Upper lobe of right lung (tissue), 1 donor: ENCODE data around the gene COLEC12. TPM values are rescaled to one million over a fixed set of nuclear protein-coding genes. Genes with fewer than 3 reads are reported as not detected.

ENCODE experiments used
- ATAC-seq: fragments of 200-7000 bp; cut with Tn5 transposase; one replicate; pipeline ENCODE4 v1.9.1; 2020; ENCODE audit warnings: mild to moderate bottlenecking, moderate library complexity
- DNase-seq: peaks from one replicate; pipeline ENCODE4 v3.0.0-alpha.2; 2020
- H3K27ac ChIP-seq: fragments of 200-600 bp; one replicate; pipeline ENCODE4 v1.8.0; 2022
- H3K27me3 ChIP-seq: fragments of 200-600 bp; one replicate; pipeline ENCODE4 v1.8.0; 2022; ENCODE audit warnings: mild to moderate bottlenecking
- H3K36me3 ChIP-seq: fragments of 200-600 bp; one replicate; pipeline ENCODE4 v1.8.0; 2022
- H3K4me1 ChIP-seq: fragments of 200-600 bp; one replicate; pipeline ENCODE4 v1.8.0; 2022
- H3K4me3 ChIP-seq: fragments of 200-600 bp; one replicate; pipeline ENCODE4 v1.8.0; 2022; ENCODE audit warnings: mild to moderate bottlenecking
- H3K9me3 ChIP-seq: fragments of 200-600 bp; one replicate; pipeline ENCODE4 v1.8.0; 2022
- intact Hi-C: fragments of 100-400 bp; cut with DNase I; formaldehyde crosslinking; loops from one replicate; pipeline ENCODE4 v1.11.0; 2022
- total RNA-seq: library from RNA; stranded (reverse); fragmentation: NEBNext Ultra II Directional; extraction: Animal tissue kit (Norgen Biotek cat#: 25700); gene quantifications from one replicate; pipeline ENCODE4 v1.2.1, GENCODE V29; 2021
- TF ChIP-seq, protein P1 (sequence below): fragments of 200-600 bp; IDR thresholded peaks from one replicate; pipeline ENCODE4 v1.8.0; 2022; ENCODE audit warnings: antibody characterized with exemption
- donor health status: DM: no; HTN: yes; CAD: no; lungs with severe emphysema.

Gene COLEC12
- total RNA-seq, 1 donor from 2014 or later = 55.2 TPM

DNA sequence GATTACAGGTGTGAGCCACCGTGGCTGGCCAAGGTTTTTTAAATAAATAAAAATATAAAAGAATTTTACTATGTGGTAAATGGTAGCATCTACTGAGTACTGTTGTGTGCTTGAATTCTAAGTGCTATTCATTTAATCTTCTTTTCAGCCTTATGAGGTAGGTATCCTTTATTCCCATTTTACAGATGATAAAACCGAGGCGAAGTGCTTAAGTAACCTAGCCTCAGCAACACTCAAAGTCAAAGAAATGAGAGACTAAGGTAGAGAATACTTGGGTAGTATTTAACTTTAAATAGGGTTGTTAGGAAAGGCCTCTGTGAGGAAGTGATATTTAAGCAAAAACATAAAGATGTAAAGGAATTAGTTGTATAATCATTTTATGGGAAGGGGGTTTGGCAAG lies 227.0 kb downstream of the COLEC12 start:
- DNase-seq (no peak), ATAC-seq (no peak)
- intact Hi-C loops = no loop called here
- no peaks in the 10 kb centered on the region for H3K36me3 ChIP-seq
- H3K4me1 ChIP-seq = peaks cover 8% of the 10 kb centered on the region
- H3K4me3 ChIP-seq = no peak overlapping the region
- no peaks in the 10 kb centered on the region for H3K27me3 ChIP-seq
- no peak overlapping the region for H3K27ac ChIP-seq
- TF ChIP-seq, protein P1, sequence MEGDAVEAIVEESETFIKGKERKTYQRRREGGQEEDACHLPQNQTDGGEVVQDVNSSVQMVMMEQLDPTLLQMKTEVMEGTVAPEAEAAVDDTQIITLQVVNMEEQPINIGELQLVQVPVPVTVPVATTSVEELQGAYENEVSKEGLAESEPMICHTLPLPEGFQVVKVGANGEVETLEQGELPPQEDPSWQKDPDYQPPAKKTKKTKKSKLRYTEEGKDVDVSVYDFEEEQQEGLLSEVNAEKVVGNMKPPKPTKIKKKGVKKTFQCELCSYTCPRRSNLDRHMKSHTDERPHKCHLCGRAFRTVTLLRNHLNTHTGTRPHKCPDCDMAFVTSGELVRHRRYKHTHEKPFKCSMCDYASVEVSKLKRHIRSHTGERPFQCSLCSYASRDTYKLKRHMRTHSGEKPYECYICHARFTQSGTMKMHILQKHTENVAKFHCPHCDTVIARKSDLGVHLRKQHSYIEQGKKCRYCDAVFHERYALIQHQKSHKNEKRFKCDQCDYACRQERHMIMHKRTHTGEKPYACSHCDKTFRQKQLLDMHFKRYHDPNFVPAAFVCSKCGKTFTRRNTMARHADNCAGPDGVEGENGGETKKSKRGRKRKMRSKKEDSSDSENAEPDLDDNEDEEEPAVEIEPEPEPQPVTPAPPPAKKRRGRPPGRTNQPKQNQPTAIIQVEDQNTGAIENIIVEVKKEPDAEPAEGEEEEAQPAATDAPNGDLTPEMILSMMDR = no peak
- peaks cover 5% of the 10 kb centered on the region for H3K9me3 ChIP-seq

DNA sequence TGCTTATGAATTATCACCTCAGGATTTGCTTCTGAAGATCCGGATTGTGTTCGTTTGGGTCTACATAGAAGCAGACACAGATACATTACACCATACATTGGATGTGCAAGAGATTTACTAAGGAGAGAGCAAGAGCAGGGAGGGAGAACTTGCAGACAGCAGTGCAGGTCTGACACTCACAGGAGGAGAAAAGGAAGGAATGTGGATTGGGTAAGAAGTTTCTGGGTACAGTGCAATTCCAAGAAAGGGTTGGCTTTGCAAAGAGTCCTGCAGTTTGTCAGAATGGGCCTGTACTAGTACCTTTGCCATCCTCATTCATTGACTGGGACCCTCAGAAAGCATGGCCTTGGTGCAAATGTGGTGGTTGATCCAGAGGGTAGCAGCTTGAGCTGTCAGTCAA lies 227.9 kb downstream of the COLEC12 start:
- peaks cover 8% of the 10 kb centered on the region for H3K4me1 ChIP-seq
- no peak overlapping the region for H3K27ac ChIP-seq
- intact Hi-C loops = no loop called here
- no peak for DNase-seq
- no peaks in the 10 kb centered on the region for H3K9me3 ChIP-seq
- no peaks in the 10 kb centered on the region for H3K27me3 ChIP-seq
- ATAC-seq = no peak
- TF ChIP-seq, protein P1 = no peak
- H3K36me3 ChIP-seq = no peaks in the 10 kb centered on the region
- no peak overlapping the region for H3K4me3 ChIP-seq

DNA sequence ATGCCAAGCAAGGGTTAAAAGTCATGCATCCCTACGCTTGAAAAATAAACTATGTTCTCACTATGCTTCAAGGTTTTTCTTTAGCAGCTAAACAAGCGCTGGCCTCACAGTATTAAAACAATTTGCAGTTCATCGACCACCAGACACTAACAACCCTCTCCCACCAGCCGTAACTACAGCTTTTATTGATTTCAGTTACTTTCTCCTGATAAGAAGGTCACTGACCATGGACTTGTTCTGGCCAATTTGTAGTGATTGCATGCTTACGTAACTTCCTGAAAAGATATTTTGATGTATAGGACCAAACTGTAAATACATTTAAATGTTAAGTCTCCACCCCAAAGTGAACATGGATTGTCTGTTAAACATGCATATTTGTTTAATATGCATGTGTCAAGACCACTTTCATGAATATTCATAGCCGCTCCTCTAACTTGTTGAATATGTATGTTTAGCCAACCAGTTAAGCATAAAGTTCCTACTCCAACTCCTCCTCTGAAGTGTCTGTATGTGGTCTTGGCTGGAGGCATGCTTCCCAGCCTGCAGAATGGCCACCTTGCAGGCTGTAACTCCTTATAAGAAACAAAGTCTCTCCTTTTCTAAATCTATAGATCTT lies 230.9 kb downstream of the COLEC12 start:
- TF ChIP-seq, protein P1 = no peak
- DNase-seq = no peak
- ATAC-seq = no peak
- H3K27me3 ChIP-seq = no peaks in the 10 kb centered on the region
- peaks cover 3% of the 10 kb centered on the region for H3K36me3 ChIP-seq
- no peak overlapping the region for H3K27ac ChIP-seq
- intact Hi-C loops = no loop called here
- H3K9me3 ChIP-seq = no peaks in the 10 kb centered on the region
- no peak overlapping the region for H3K4me3 ChIP-seq
- H3K4me1 ChIP-seq = peaks cover 8% of the 10 kb centered on the region

DNA sequence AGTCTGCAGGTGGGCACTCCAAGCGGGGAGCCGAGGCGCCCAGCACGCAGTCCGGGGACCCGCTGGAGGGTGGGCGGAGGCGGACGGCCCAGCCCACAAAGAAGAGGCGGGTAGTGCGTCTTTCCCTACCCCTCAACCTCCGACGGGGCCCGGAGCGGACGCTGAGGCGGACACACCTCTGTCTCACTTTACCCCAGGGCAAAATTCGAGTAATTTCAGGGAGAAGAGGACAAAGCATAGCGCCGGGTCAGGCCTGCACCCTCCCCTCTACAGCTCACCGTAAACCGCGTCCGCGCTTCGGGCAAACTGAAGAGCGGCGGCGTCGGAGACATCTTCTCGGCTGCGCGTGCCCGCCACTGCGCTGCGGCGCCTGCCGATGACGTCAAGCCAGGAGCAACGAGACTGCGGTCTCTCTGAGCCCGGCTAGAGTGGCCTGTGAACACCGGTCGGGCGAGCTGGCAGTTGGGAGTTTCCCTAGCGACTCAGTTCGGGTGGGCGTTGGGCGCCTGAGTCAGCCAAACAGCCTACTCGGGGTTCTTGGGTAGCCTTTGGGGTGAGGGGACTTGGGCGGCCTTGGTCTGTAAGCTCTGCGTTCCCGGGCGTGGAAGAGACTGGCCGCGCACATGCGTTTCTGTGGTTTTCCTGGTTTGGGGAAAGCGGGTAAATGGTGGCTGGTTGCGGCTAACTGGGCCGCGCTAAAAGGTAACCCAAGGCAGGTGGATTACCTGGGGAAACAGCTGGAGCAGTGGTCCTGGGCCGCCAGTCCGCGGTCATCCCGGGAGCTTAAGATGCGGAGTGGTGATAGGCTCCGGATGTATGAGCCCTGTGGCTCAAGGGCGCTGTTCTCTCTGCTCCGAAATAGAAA lies 232.6 kb downstream of the COLEC12 start, which contains the start of gene THOC1:
TSS of gene THOC1 (minus strand) at position 360 of the 865 bp plus-strand sequence. CDS start at position 332, 28 bp downstream.
- peaks cover 17% of the 10 kb centered on the region for H3K36me3 ChIP-seq
- DNase-seq = peak; percentile 98
- H3K27ac ChIP-seq = peak within 1 kb of the TSS; percentile 96
- peak within 1 kb of the TSS; percentile 86 for H3K4me3 ChIP-seq
- H3K27me3 ChIP-seq = no peaks in the 10 kb centered on the region
- TF ChIP-seq, protein P1 = no peak
- intact Hi-C loops = no loop called here
- H3K9me3 ChIP-seq = no peaks in the 10 kb centered on the region
- ATAC-seq = peak; percentile 98
- peaks cover 8% of the 10 kb centered on the region for H3K4me1 ChIP-seq

DNA sequence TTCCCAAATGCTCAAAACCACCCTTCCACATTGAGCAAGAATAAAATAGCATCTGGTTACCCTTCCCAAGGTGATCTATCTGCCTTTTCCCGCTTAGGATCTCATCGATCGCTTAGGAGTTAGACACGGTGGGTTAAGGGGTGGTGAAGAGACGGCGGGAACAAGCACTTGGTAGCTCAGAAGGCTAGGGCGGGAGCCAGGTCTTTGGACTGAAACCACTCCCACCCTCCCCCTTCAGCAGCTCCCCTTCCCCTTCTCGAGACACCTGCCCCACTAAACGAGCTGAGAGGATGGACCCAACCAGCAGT lies 233.2 kb downstream of the COLEC12 start:
- peaks cover 23% of the 10 kb centered on the region for H3K36me3 ChIP-seq
- DNase-seq = no peak
- no peak for ATAC-seq
- H3K27me3 ChIP-seq = no peaks in the 10 kb centered on the region
- H3K4me3 ChIP-seq = peak overlapping the region; percentile 86
- TF ChIP-seq, protein P1 = no peak
- peak overlapping the region; percentile 96 for H3K27ac ChIP-seq
- intact Hi-C loops = no loop called here
- no peaks in the 10 kb centered on the region for H3K9me3 ChIP-seq
- H3K4me1 ChIP-seq = peaks cover 8% of the 10 kb centered on the region

Other genes with a start within 250 kb of the COLEC12 start
- gene THOC1, start 232.7 kb downstream of the COLEC12 start, total RNA-seq = 31.1 TPM
- gene CETN1, start 79.7 kb upstream of the COLEC12 start, total RNA-seq = not detected
- 3.2 TPM for gene CLUL1, start 96.3 kb upstream of the COLEC12 start, total RNA-seq
- gene TYMS, start 157.0 kb upstream of the COLEC12 start, total RNA-seq = 4.6 TPM
- gene ENOSF1, start 211.9 kb upstream of the COLEC12 start, total RNA-seq = 96.2 TPM